ENCODE measurements around the gene AUTS2.

DNA sequence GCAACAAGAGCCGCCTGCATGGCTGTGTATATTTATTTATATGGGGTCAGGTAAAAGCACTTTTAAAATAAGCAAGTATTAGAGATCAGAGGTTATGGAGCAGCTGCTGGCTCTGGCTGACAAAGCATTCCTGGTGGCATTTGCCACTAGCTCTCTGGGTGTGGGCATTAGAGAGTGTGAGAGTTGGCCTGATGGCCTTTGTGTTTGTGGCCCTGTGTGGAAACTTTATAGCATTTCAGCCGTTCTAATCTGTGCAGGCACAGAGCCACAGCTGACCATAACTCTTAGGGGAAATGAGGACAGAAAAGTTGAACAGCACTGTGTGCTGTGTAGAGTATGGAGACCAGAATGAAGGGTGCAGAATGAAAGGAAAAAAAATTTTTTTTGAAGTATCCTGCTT is 118.9 kb downstream of the AUTS2 start:
- TF ChIP-seq, protein P1, sequence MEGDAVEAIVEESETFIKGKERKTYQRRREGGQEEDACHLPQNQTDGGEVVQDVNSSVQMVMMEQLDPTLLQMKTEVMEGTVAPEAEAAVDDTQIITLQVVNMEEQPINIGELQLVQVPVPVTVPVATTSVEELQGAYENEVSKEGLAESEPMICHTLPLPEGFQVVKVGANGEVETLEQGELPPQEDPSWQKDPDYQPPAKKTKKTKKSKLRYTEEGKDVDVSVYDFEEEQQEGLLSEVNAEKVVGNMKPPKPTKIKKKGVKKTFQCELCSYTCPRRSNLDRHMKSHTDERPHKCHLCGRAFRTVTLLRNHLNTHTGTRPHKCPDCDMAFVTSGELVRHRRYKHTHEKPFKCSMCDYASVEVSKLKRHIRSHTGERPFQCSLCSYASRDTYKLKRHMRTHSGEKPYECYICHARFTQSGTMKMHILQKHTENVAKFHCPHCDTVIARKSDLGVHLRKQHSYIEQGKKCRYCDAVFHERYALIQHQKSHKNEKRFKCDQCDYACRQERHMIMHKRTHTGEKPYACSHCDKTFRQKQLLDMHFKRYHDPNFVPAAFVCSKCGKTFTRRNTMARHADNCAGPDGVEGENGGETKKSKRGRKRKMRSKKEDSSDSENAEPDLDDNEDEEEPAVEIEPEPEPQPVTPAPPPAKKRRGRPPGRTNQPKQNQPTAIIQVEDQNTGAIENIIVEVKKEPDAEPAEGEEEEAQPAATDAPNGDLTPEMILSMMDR (IDR thresholded peaks at IDR 0.05; ENCODE audit: insufficient read depth, low read length), result no peak
- no peak for TF ChIP-seq GABPA (IDR thresholded peaks at IDR 0.05; ENCODE audit: low read depth)
- TF ChIP-seq, protein P2, sequence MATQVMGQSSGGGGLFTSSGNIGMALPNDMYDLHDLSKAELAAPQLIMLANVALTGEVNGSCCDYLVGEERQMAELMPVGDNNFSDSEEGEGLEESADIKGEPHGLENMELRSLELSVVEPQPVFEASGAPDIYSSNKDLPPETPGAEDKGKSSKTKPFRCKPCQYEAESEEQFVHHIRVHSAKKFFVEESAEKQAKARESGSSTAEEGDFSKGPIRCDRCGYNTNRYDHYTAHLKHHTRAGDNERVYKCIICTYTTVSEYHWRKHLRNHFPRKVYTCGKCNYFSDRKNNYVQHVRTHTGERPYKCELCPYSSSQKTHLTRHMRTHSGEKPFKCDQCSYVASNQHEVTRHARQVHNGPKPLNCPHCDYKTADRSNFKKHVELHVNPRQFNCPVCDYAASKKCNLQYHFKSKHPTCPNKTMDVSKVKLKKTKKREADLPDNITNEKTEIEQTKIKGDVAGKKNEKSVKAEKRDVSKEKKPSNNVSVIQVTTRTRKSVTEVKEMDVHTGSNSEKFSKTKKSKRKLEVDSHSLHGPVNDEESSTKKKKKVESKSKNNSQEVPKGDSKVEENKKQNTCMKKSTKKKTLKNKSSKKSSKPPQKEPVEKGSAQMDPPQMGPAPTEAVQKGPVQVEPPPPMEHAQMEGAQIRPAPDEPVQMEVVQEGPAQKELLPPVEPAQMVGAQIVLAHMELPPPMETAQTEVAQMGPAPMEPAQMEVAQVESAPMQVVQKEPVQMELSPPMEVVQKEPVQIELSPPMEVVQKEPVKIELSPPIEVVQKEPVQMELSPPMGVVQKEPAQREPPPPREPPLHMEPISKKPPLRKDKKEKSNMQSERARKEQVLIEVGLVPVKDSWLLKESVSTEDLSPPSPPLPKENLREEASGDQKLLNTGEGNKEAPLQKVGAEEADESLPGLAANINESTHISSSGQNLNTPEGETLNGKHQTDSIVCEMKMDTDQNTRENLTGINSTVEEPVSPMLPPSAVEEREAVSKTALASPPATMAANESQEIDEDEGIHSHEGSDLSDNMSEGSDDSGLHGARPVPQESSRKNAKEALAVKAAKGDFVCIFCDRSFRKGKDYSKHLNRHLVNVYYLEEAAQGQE (IDR thresholded peaks at IDR 0.05; ENCODE audit: insufficient replicate concordance, low read depth), result no peak

All from HL-60 (cell line).